GM18505 (cell line): ENCODE results near the gene SPOCK1.

Source experiments
- ATAC-seq: cut with Tn5 transposase; IDR thresholded peaks from one replicate; pipeline ENCODE4 v1.9.1; 2021; ENCODE audit not compliant: unreplicated experiment
- POLR2A ChIP-seq: IDR thresholded peaks from 4 replicates; pipeline ENCODE4 v1.6.1; 2011; ENCODE audit warnings: borderline replicate concordance; ENCODE audit not compliant: insufficient read depth, insufficient read length; ENCODE audit errors: extremely low read depth

The SPOCK1 gene

DNA sequence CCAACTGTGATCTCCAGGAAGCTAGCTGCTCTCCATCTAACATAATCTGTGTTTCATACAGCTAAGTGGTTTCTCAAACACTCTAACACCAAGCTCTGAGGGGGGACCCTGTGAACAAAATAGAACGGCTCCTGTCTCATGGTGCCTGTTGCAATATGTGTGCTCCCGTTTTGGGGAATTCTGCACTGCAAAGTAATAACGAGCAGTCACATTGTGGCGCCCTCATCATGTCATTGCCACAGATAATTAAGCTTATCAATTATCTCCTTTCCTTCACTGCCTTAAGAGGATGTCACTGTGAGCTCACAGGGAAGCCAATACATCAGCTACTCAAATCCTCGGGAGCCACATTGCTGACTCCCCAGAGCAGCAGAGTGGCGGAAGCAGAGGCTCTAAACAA is 416.2 kb downstream of the SPOCK1 start:
- TF ChIP-seq POLR2A = no peak
- ATAC-seq = no peak

GRCh38 chr5:137078171-137078665 is 420.9 kb downstream of the SPOCK1 start:
- TF ChIP-seq POLR2A = no peak
- no peak for ATAC-seq

GRCh38 chr5:137075163-137075970 is 423.8 kb downstream of the SPOCK1 start:
- TF ChIP-seq POLR2A = no peak
- peak; percentile 70 for ATAC-seq

GRCh38 chr5:137073189-137073588 is 425.9 kb downstream of the SPOCK1 start:
- ATAC-seq = no peak
- TF ChIP-seq POLR2A = no peak

DNA sequence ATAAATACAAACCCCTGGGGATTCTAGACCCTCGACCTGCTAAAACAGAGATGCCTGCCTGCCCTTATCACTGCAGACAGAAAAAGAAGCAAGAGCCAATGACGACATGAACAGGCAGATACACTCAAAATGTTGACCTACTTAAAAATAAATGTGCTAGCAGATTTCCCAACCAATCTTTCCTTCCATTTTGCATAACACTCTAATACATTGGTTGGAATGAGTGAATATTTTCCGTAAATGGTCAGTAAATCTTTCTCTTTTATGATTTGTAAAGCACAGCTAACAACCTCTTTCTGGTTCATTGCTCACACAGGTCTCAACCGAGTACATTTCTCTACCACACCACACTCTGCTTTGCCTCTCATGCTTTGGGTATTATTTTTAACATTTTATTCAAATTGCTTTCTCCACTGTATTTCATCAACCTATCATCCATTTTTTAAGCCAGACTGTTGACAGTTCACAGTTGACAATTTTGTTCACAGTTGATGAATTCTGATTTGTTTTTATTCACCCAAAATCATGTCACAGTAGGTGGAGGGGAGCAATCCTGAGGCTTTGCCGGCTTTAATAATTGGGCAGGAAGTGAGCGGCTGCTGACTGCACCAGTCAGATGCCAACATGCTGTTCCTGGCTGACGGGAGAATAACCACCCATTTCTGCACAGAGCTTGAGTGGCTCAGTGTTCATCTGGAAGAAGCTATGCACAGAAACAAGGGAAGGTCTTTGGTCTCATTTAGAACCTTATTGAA is 426.6 kb downstream of the SPOCK1 start:
- peak; percentile 69 for ATAC-seq
- no peak for TF ChIP-seq POLR2A

- no peak for TF ChIP-seq POLR2A
- no peak for ATAC-seq
These were observed 427.2 kb downstream of the SPOCK1 start for GRCh38 chr5:137071931-137072330.

DNA sequence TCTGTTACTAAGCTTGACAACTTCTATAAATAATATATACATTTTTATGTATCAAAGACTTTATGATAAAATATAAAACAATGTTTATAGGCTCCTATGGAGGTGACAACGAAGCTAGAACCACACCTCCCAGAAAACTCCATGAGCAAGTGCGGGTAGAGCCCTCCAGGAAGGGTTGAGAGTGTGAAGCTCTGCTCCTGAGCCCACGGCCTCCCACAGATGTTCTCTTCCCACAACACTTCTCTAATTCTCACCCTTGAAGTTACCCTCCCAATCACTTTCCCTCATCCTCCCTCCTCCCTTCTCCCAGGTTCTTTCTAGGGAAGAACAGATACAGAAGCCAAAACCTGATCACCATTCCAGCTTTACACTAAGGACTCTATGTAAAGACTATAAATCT is 427.6 kb downstream of the SPOCK1 start:
- no peak for ATAC-seq
- no peak for TF ChIP-seq POLR2A

DNA sequence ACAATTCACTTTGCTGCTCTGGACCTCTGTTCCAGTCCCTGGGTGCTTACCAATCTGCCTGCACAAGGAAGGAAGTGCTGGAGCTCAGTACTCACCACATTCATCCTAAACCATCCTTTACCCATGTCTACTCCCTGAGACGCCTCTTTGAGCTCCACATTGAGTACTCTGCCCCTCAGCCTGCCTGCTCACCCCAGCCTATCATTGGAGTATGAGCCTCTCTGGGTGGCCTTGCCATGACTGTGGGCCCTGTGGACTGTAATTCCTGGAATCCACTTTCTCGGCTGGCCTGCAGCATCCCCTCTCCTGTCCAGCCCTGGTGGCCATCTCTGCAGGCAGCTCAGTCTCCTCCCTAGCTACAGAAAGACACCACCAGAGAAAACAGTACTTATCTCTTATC is 428.6 kb downstream of the SPOCK1 start:
- ATAC-seq = no peak
- TF ChIP-seq POLR2A = no peak

DNA sequence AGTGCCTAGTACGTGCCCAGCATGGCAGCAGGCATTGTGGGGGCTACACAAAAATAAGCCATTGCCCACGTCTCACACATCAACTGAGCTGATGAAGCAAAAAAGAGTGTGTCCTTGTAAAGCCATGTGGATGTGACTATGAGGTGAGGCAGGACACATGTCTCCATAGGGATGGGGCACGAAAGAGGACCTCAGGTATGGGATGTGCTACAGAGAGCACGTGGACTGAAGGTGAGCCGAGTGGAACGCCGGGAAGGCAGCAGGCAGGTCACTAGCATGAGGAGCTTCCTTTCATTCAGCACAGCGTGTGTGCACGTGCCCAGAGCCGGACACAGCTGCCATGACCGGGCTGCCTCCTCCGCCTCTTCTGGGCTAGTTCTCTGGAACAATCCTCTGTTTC is 429.8 kb downstream of the SPOCK1 start:
- ATAC-seq = no peak
- no peak for TF ChIP-seq POLR2A

DNA sequence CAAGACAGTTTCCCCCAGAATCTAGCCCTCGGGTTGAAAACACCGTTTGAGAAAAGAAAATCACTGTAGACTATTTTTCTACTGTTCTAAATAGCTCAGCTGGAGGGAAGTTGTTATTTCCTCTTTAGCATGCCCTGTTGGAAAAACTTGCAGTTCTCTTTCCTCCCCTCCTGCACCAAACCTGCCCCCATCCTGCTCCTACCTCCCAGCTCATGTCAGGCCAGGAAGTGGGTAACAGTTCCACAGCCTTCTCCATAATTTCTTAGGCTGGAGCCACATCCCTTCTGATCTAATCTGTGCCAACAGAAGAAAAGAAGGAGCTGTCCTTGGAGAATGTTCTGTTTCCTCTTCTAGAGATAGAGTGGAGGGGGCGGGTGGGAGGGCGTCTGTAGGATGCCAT is 437.7 kb downstream of the SPOCK1 start:
- no peak for TF ChIP-seq POLR2A

GRCh38 chr5:137058089-137058488 is 441.0 kb downstream of the SPOCK1 start:
- ATAC-seq = no peak
- no peak for TF ChIP-seq POLR2A

More for the DNA sequence above, 437.7 kb downstream of the SPOCK1 start:
- ATAC-seq = no peak

DNA sequence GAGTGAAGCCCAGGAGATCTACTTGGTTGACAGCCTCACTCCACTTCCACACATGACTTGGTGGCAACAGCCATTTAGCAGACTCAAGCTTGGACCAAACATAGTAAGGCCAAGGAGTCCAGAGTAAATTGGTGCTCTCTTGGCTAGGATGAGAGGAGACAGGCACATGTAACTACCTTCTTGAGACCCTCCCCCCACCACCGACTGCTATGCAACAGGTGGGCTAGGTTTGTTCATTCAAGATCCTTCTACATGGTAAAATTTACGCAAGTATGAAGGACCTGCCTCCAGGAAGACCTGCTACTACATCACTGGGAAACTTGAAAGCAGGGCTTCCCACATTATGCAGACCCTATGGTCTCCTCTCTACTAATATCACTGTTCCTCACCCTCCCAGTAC is 442.4 kb downstream of the SPOCK1 start:
- no peak for TF ChIP-seq POLR2A
- no peak for ATAC-seq

DNA sequence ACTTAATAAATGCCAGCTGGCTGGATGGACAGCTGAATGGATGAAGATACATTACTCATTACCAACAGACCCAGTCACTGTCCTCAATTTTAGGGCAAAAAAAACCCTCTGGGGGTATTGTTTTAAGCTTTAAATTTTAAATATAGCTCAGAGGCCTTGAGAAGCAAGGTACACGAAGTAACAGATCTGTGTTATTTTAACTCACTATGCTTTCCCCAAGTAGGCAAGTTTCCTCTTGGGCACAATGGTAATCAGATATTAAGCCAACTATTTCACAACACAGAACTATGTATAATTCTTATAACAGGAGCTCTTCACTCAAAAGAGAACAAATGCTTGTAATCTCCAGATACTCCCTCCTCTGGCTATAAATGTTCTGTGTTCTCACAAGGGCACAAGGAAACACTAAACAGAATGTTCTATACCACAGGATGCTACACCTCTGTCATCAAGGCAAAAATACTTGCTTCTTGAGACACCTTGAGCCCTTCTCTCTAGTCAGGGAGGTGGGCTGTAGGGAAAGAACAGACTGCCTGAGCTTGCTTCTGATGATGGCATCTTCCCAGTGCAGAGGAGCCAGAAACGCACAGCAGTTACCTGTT is 443.8 kb downstream of the SPOCK1 start:
- no peak for ATAC-seq
- TF ChIP-seq POLR2A = no peak
